Stimulated activated CD4-positive, alpha-beta T cell treated with anti-CD3 and anti-CD28 coated beads, Interleukin-1b, Interleukin-23, amount 100 ng/mL, for 24 hours (primary cell): ENCODE results near the gene IL10RB.

ENCODE experiments used
- DNase-seq, 4 experiments: peaks; one replicate each; pipeline ENCODE4 v3.0.0-alpha.2; 2020; ENCODE audit warnings: low read depth in 4 of 4, low spot score in 1 of 4

The IL10RB gene

GRCh38 chr21:33327326-33327725 is 61.2 kb downstream of the IL10RB start:
- DNase-seq, result no peak

GRCh38 chr21:33327792-33328433 is 61.7 kb downstream of the IL10RB start:
- no peak for DNase-seq

GRCh38 chr21:33330726-33331125 is 64.6 kb downstream of the IL10RB start:
- no peak for DNase-seq

- DNase-seq, result no peak
Measured at GRCh38 chr21:33332143-33332542, 66.0 kb downstream of the IL10RB start.

GRCh38 chr21:33334191-33334590 is 68.0 kb downstream of the IL10RB start:
- no peak for DNase-seq

GRCh38 chr21:33334824-33335223 is 68.7 kb downstream of the IL10RB start:
- no peak for DNase-seq

- DNase-seq, result no peak
Measured at GRCh38 chr21:33339135-33339534, 73.0 kb downstream of the IL10RB start.

GRCh38 chr21:33339918-33340317 is 73.8 kb downstream of the IL10RB start:
- DNase-seq, result no peak

- no peak for DNase-seq
Measured at GRCh38 chr21:33345751-33346238, 79.6 kb downstream of the IL10RB start.
